ENCODE data around the gene DGKZ. TPM values are rescaled to one million over a fixed set of nuclear protein-coding genes. Genes with fewer than 3 reads are reported as not detected.

The DGKZ gene
- total and polyA plus RNA-seq, 2 of the 13 experiments (the other 11 are each of a cell fraction or from before 2014, with no cell fraction given) = 15.8 to 20.7 TPM

- TF ChIP-seq, protein P1, sequence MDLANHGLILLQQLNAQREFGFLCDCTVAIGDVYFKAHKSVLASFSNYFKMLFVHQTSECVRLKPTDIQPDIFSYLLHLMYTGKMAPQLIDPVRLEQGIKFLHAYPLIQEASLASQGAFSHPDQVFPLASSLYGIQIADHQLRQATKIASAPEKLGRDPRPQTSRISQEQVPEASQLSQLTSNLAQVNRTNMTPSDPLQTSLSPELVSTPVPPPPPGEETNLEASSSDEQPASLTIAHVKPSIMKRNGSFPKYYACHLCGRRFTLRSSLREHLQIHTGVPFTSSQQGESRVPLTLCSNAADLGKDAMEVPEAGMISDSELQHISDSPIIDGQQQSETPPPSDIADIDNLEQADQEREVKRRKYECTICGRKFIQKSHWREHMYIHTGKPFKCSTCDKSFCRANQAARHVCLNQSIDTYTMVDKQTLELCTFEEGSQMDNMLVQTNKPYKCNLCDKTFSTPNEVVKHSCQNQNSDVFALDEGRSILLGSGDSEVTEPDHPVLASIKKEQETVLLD (CRISPR knock-in tag; IDR thresholded peaks at IDR 0.05; ENCODE audit: low read depth) = no peak
- TF ChIP-seq ZNF556 (CRISPR knock-in tag; IDR thresholded peaks at IDR 0.05; ENCODE audit: borderline replicate concordance) (no peak), ZNF597 (CRISPR knock-in tag; IDR thresholded peaks at IDR 0.05) (no peak), USF2 (IDR thresholded peaks at IDR 0.05; ENCODE audit: low read depth, low read length) (no peak), USF2 (CRISPR knock-in tag; IDR thresholded peaks at IDR 0.05; ENCODE audit: borderline replicate concordance) (no peak), ZNF546 (CRISPR knock-in tag; conservative IDR thresholded peaks at IDR 0.05) (no peak), MEIS1 (CRISPR knock-in tag; IDR thresholded peaks at IDR 0.05; ENCODE audit: borderline replicate concordance) (no peak), ZNF703 (CRISPR knock-in tag; IDR thresholded peaks at IDR 0.05; ENCODE audit: borderline replicate concordance) (no peak), ZNF800 (CRISPR knock-in tag; IDR thresholded peaks at IDR 0.05) (no peak)
- TF ChIP-seq, protein P2, sequence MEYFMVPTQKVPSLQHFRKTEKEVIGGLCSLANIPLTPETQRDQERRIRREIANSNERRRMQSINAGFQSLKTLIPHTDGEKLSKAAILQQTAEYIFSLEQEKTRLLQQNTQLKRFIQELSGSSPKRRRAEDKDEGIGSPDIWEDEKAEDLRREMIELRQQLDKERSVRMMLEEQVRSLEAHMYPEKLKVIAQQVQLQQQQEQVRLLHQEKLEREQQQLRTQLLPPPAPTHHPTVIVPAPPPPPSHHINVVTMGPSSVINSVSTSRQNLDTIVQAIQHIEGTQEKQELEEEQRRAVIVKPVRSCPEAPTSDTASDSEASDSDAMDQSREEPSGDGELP (IDR thresholded peaks at IDR 0.05; ENCODE audit: borderline replicate concordance, low read depth) = no peak
- TF ChIP-seq, protein P3, sequence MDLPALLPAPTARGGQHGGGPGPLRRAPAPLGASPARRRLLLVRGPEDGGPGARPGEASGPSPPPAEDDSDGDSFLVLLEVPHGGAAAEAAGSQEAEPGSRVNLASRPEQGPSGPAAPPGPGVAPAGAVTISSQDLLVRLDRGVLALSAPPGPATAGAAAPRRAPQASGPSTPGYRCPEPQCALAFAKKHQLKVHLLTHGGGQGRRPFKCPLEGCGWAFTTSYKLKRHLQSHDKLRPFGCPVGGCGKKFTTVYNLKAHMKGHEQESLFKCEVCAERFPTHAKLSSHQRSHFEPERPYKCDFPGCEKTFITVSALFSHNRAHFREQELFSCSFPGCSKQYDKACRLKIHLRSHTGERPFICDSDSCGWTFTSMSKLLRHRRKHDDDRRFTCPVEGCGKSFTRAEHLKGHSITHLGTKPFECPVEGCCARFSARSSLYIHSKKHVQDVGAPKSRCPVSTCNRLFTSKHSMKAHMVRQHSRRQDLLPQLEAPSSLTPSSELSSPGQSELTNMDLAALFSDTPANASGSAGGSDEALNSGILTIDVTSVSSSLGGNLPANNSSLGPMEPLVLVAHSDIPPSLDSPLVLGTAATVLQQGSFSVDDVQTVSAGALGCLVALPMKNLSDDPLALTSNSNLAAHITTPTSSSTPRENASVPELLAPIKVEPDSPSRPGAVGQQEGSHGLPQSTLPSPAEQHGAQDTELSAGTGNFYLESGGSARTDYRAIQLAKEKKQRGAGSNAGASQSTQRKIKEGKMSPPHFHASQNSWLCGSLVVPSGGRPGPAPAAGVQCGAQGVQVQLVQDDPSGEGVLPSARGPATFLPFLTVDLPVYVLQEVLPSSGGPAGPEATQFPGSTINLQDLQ (CRISPR knock-in tag; IDR thresholded peaks at IDR 0.05) = no peak
Measured at GRCh38 chr11:46376258-46377050, 29.2 kb downstream of the DGKZ start (continued).

Data from HepG2 (cell line).